Vagina (tissue), 2 donors: ENCODE data around the gene RASAL2.

Experiments
- CTCF ChIP-seq, 3 experiments: fragments of 450-650 bp in 2 of 3; fragments of 200-600 bp in 1 of 3; sonication (generic) in 1 of 3; IDR thresholded peaks; one replicate each; pipeline ENCODE4 v1.5.1; 2017 to 2019; ENCODE audit warnings: antibody characterized with exemption in 3 of 3, mild to moderate bottlenecking in 2 of 3, moderate library complexity in 2 of 3
- POLR2A ChIP-seq, 2 donors: fragments of 450-650 bp; IDR thresholded peaks; one replicate each; pipeline ENCODE4 v1.6.1; 2017; ENCODE audit warnings: antibody characterized with exemption in 2 of 2, mild to moderate bottlenecking in 2 of 2, moderate library complexity in 2 of 2
- POLR2AphosphoS5 ChIP-seq, 2 donors: sonication (generic); formaldehyde crosslinking; IDR thresholded peaks; one replicate each; pipeline ENCODE4 v1.9.0; 2017; ENCODE audit warnings: antibody characterized with exemption in 2 of 2, mild to moderate bottlenecking in 2 of 2, low read depth in 1 of 2; ENCODE audit not compliant: insufficient read depth in 1 of 2

GRCh38 chr1:178271471-178271870 lies 177.6 kb downstream of the RASAL2 start:
- TF ChIP-seq CTCF (IDR thresholded peaks at IDR 0.05) (no peak), POLR2AphosphoS5 (IDR thresholded peaks at IDR 0.05; ENCODE audit: insufficient read depth in 1 of 2, low read depth in 1 of 2) (no peak), POLR2A (IDR thresholded peaks at IDR 0.05) (no peak)
